ENCODE results near the gene MED13L.

The MED13L gene

DNA sequence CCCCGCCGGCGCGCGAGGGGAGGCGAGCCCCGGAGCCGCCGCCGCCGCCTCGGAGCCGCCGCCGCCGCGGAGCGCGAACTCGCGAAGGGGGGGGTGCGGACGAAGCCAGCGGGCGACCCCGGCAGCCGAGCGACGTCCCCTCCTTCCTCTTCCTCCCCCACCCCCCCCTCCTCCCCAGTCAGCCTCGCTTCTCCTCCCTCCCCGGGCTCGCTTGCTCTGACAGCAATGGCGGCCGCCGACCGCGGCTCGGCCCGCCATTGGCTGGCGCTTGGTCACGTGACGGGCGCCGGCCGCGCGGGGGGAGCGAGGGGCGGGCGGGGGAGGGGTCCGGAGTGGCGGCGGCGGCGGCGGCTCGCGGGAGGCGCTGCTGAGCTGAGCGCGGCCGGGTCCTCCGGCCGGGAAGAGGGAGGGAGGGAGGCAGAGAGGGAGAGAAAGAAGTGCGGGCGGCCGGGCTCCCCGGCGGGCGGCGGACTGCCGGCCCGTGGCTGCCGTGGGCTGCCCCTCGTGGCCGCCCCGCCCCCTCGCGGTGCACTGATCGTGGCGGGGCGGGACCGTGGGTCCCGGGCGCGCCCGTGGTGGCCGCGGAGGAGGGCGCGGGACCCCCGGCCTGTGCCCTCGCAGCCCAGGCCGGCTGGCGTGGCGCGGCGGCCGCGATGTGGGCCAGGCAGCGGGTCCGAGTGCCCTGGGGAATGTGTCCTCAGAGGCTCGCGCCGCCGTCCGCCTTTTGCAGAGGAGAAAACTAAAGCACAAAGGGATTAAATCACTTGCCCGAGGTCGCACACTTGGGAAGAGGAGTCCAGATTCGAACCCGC is at the start of gene MED13L:
TSS of gene MED13L (minus strand) at position 227 of the 812 bp plus-strand sequence. CDS start 562 bp downstream, outside the sequence.
- peak; percentile 74 to 76 for DNase-seq (ENCODE audit: low read depth in 2 of 2)

DNA sequence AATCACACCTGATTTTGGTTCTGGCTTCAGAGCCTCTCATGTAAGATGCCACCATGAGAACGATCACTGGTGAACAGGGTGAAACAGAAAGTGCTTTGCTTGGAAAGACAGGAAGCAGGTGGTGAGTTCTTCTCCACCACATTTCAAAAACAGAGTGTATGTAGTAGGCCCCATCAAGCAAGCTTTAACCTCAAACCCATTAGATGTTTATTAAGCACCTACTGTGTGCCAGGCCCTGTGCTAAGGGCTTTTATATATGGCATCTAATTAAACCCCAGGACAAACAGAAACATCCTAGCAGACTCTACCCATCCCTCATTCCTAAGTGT is 47.8 kb upstream of the MED13L start:
- no peak for DNase-seq (ENCODE audit: low read depth in 2 of 2)

DNA sequence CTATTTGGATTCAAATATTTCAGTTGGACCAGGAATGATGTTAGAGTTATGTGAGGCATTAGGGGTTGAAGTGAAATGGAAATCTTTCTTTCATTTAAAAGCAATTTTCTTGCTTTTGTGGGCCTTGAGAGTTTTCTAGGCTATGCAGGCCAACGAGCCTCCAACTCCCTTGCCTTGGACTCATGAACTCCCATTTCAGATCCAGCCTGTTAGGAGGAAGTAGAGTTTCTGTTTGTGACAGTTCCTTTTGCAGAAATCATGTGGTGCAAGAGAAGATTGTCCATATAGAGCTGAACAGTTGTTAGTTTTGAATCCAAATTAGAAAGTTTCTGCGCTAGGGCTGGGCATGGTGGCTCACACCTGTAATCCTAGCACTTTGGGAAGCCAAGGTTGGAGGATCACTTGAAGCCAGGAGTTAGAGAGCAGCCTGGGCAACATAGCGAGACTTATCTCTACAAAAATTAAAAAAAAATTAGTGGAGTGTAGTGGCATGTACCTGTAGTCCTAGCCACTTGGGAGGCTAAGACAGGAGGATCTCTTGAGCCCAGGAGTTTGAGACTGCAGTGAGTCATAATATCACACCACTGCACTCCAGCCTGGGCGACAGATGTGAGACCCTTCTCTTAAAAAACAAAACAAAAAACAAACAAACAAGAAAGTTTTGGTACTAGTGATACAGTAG is 47.3 kb upstream of the MED13L start:
- DNase-seq (ENCODE audit: low read depth in 2 of 2), result no peak

DNA sequence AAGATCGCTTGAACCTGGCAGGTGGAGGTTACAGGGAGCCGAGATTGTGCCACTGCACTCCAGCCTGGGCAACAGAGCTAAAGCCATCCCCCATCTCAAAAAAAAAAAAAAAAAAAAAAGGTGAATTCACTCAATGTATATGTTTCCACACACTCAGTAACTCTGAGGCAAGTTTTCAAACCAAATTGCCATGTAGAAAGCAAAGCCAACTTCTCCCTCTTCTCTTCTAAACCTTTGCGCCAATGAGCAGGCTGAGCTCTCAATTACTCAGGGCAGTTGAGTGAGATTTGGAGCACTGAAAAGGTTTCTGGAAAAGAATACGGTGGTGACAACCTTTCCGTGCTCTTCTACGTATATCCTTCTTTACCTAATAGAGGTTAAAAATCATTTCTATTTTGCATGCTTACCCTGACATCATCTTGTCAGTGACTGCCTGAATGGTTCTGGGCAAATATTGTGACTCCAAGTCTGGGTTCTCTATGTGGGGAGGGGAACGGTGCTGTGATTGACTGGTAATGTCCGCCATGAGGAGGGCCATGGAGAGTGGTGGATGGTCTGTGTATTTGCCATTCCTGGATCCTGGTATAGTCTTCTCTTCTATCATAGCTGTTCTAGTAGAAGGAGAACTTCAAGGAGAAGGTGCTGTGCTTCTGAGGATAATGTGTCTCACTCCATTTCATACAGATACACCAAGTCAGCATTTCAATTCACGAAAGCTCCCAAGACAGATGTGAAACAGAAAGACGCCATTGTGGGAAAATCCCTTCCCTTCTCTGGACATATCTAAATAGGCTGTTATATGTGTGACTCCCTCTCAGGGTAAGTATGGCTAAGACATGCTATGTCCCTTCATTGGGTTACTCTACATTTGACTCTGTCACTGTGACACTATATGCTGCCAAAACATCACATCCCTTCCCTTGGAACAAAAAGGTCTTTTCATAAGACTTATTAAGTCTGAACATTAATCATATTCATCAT is 46.2 kb upstream of the MED13L start:
- DNase-seq (ENCODE audit: low read depth in 2 of 2), result no peak

DNA sequence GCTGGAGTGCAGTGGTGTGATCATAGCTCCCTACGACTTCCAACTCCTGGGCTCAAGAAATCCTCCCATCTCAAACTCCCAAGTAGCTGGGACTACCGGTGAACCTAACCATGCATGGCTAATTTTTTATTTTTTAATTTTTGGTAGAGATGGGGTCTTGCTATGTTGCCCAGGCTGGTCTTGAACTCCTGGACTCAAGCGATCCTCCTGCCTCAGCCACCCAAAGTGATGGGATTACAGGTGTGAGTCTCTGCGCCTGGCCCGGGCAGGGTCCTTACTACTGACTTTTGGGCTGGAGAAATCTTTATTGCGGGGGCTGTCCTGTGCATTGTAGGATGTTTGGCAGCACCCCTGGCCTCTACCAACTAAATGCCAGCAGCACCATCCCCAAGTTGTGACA is 44.4 kb upstream of the MED13L start:
- DNase-seq (ENCODE audit: low read depth in 2 of 2), result no peak

DNA sequence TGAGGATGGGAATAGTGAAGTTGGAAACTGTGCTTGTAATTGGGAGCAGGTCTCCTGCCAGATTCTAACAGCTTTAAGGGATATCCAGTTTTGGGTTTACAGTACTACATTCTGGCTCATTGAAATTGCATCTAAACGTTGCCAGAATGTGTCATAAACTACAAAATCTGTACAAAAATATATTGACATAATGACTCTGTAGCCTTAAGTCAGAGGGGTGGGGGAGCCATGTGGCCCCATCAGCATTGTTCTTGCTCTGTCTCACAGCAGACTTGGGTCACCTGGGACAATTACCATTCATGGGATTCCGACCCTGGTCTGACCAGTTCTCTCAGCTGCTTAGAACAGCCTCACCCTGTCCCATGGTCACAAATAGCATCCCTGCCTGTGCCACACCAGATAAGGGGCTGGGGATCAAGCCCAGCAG is 43.3 kb upstream of the MED13L start:
- no peak for DNase-seq (ENCODE audit: low read depth in 2 of 2)

DNA sequence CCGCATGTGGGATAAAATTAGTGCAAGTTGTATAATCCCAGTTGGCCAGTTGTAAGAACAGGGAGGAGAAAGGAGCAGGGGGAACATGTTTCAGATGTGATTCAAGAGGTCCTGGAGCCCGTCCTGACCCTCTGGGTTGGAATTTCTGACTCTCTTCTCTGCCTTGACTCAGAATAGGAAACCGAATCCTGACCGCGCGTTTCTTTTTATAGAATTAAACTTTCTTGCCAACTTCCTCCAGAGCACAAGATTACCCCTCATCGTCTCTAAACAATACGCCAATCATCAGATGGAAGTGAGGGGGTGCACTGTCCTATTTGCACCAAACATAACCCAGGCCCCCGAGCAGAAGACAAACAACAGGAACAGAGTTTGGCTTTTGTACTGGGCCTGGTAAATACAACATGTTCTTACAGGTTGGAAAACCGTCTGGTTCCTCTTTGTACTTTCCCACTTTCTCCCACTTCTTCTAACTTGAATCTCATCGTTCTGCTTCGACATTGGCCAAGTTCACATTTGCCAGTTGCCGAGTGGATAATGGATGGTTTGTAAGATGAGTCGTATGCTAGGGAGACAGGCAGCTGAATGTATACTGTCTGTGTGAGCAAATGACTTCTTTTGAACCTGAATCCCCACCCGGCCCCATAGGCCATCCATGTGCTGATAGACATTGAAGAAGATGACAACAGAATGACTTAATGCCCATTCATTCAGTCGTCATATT is 42.6 kb upstream of the MED13L start:
- no peak for DNase-seq (ENCODE audit: low read depth in 2 of 2)

DNA sequence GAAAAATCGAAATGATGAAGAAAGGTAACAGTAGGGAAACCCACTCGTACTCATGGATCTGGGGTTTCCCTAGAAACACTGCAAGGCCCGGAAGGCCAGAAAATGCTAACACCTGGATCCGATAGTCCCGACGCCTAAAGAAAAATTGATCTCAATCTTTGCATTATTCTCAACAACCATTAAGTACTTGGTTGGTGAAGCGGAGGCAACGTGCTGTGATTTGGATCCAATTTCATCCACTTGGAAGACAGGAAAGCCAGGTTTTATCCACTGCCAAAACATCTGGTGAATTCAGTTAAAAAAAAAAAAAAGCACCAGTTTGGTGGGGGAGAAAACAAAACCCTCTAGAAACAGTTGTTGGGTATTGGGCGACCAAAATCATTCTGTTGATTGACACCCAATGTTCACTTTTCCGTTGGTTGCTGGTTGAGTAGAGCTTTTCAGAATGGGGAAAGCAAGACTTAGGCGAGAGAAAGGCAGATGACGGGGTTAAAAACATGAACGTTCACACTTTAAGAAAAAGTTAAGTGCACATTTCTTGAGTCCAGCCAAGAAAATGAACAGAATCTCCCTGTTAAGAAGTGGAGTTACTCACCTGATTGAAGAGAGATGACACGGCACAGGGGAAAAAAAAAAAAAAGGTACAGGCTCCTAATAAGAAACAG is 41.9 kb upstream of the MED13L start:
- DNase-seq (ENCODE audit: low read depth in 2 of 2), result no peak

DNA sequence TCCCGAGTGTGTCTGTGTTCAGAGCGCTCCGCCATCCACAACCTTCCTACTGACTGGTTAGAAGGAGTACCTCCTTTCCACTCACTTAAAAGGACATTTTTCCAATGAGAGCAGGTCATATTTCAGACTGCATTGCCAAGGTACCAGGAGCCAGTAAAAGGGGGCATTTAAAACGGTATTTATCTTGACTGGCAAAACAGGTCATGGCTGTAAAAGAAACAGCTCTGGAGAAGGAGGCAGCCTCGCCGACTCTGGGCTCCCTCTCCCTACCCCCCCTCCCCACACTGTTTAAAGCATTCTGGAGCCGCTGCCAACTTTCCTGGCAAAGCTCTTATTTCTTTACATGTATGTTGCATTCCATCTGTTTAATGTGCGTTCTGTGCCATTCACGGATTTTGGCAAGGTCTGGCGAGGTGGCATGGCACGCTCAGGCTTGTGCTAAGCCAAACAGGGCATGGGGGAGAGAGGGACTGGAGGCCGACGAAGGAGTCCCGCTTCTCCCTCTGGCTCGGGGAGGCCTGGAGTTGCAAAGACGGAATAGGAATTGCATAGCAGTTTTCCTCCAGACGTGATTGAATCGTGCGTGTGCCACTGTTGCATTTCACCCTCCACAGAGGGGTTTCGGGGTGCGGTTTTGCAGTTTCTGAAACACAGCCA is 41.2 kb upstream of the MED13L start:
- no peak for DNase-seq (ENCODE audit: low read depth in 2 of 2)

DNA sequence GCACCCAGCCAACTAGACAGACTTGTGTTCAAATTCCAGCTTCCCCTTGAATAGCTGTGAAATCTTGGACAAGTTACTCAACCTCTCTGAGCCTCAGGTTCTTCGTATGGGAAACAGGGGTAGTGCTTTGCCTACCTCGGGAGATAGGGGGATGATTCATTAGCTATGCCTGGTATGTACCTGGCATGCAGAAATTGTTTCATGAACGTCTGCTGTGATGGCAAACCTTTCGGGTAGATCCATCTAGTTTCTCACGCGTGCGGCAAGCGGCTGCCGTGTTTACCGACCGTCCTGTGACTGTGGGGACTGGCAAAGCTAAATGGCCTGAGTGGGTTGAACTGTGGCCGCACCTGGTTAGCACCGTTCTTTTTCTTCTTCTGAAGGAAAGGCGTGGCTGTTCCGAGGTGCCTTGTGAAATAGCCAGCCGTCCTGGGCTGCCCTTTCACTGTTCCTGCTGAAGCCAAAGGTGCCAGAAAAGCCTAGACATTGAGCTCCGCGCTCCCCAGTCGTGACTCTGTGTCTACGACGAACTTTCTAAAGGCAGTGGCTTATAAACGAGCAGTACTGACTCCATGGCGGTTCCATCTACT is 40.6 kb upstream of the MED13L start:
- DNase-seq (ENCODE audit: low read depth in 2 of 2), result no peak

DNA sequence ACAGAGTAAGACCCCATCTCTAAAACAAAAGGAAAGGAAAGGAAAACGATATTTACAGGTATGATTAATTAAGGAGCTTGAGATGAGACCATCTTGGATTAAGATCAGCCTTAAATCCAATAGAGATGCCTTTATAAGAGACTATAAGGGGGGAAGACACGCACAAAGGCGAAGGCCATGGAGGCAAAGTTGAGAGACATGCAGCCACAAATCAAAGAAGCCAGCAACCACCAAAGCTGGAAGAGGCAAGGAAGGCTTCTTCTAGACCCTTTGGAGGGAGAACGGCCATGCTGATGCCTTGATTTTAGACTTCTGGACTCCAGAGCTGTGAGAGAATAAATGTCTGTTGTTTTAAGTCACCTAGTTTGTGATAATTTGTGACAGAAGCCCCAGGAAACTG is 39.6 kb upstream of the MED13L start:
- no peak for DNase-seq (ENCODE audit: low read depth in 2 of 2)

DNA sequence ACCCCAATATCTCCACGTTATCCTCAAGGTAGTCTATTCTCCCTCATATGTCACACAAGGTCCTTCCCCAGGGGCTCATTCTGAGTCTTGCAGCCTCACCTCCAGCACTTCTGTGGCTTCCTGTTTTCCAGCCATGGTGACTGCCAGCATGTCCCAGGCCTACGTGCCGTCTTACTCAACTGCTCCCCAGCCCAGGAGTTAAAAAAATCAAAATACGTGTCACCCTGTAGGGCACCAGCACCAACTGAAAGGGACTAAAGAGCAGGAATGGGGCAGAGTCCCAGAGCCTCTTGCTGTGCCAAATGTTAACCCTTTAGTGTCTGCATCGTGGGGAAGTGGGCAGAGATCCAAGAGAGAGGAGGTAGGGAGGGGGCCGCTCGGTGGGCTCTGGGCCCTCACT is 37.0 kb upstream of the MED13L start:
- no peak for DNase-seq (ENCODE audit: low read depth in 2 of 2)

DNA sequence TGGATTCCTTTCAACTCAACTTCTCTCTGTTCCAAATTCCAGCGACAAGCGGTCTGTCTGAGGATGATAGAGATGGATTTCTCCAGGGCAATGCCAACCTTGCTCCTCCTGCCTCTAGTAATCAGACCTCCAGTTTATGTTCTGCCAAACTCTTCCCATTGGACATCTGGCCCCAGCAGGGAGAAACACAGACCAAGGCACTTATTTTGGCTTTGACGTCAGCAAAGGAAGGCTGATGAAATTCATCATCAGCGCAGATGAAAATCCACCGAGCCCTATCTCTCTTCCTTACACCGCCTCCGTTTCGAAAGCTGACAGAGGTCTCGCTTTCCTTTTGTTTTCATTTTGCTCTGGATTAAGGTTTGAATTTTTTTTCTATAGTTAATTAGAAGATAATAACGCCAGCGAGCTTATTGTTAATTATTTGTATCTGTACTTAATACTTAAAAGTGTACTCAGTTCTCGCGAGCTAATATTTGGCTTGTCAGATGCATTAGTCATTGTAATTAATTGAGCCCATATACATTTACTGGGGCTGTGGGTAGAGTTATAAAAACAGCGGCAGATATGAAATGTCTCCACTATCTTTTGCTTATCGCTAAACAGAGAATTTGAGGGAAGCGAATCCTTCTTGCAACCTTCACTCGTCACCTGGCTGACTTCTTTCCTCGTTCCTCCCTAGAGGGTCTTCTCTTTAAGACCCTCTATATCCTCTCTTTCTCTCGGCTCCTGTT is 35.9 kb upstream of the MED13L start:
- DNase-seq (ENCODE audit: low read depth in 2 of 2), result no peak

DNA sequence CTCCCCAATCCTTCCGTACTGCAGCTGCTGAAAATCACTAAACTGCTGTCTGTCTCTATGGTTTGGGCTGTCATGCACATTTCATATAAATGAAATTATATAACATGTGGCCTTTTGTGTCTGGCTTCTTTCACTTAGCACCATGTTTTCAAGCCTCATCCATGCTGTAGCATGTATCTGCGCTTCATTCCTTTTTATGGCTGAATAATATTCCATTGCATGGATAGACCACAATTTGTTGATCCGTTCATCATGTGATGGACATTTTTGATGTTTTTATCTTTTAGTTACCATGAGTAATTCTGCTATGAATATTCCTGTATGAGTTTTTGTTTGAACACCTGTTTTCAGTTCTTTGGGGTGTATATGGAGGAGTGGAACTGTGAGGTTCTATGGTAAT is 32.6 kb upstream of the MED13L start:
- no peak for DNase-seq (ENCODE audit: low read depth in 2 of 2)

DNA sequence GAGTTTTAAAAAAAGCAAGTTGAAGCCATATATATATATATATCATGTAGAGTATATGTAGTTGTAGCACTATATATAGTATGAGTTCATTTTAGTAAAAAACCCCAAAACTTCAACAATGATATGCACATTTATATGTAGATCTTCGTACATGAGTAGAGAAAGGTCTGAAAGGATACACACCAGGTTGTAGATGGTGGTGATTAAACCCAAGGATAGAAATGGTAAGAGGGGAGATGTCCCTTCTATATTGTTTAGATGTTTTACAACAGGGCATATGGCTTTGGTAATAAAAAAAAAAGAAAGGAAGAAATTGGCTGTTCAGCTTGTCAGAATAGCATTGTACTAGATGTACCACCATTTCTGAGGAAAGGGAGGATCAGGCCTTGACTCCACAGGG is 31.9 kb upstream of the MED13L start:
- no peak for DNase-seq (ENCODE audit: low read depth in 2 of 2)

DNA sequence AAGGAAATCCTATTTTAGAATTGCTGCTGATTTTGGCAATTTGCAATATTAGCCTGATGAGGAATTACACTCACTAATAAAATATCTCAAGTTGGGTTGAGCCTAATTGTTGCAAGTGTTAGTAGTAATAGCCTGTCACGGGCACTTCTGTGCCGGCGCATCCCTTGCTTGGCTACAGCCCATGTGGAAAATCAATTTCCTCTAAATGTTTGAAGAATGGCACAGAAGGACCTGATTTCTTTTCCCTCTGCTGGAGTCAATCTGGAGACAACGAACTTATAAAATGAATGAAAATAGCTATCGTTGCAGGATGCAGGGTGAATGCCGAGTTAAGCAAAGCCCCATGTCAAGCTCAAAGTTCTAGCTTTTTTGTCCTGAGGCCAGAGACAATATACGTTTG is 31.2 kb upstream of the MED13L start:
- DNase-seq (ENCODE audit: low read depth in 2 of 2), result no peak

DNA sequence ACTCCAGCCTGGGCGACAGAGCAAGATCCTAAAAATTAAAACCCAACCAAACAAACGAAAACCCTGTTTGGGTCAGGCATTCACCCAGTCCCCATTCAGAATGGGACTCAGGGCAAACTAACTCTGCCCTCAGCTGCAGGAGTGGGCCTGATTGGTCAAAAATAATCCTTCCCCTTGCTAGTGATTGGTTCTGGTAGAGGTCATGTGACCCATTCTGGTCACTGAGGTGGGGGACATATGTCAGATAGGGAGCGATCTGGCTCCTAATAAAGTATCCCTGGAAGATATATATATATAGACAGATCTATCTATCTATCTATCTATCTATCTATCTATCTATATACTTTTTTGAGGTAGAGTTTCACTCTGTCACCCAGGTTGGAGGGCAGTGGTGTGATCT is 29.5 kb upstream of the MED13L start:
- DNase-seq (ENCODE audit: low read depth in 2 of 2), result no peak

DNA sequence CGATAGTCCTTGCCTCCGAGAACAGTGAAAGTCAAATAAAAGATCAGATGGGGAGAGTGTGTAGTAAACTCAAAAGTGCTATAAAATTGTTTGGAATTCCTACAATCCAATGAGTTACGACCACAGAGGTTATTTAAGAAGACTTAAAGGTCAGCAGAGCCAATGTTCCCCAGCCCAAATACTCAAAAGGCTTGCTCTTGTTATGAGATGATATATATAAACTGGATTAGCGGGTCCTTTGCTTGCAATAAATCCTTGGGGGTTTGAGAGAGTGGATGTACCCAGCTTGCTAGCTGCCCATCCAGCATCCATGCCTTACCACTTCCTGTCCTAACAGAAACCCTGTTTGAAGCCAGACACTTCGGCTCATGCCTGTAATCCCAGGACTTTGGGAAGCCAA is 29.0 kb upstream of the MED13L start:
- DNase-seq (ENCODE audit: low read depth in 2 of 2), result no peak

DNA sequence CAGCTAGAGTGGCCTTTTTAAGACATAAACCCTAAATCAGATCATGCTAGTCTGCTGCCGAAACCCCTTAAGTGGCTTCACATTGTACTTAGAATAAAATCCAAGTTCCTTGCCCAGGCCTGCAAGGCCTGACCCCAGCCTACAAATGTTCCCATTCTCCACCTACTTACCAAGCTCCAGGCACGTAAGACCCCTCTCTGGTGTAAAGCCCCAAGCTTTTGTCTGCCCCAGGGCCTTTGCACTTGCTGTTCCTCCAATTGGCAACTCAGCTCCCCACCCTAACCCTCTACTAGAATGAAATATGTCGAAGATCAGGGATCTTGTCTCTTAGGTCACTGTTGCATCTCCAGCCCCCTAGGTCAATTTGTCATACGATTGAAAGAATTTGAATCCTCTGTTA is 27.1 kb upstream of the MED13L start:
- DNase-seq (ENCODE audit: low read depth in 2 of 2), result no peak

DNA sequence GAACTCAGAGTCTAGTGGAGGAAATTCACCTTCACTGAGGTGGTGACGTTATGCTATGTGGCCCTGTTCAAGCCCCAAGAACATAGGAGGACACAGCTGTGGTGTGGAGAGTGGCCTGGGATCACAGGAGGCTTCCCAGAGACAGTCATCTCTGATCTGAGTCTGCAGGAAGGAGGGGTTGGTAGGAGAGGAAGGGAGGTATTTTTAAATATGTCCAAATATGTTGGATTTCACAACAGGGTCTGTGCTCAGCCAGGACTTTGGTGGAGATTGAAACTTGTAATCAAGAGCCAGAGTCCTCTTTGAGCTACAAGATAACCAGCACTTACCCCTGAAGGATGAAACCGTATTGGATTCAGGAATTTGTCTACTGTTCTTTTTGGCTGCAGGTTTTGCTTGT is 26.4 kb upstream of the MED13L start:
- no peak for DNase-seq (ENCODE audit: low read depth in 2 of 2)

Measured in activated CD8-positive, alpha-beta memory T cell treated with anti-CD3 and anti-CD28 coated beads for 4 hours (primary cell).